Fibroblast of lung (primary cell): ENCODE results near the gene PALLD. TPM values are rescaled to one million over a fixed set of nuclear protein-coding genes. Genes with fewer than 3 reads are reported as not detected.

Experiments used
- DNase-seq, 2 donors: peaks; one replicate each; pipeline versions ENCODE4 v3.0.0 to v3.0.0-alpha.2; 2010; ENCODE audit warnings: low read depth in 2 of 2
- H2AFZ ChIP-seq: 2 replicates; pipeline ENCODE4 v1.5.1; 2012; ENCODE audit warnings: low read length, control low read depth, inconsistent platforms
- H3K27ac ChIP-seq: 2 replicates; pipeline ENCODE4 v1.5.1; 2011; ENCODE audit warnings: low read length, control low read depth; ENCODE audit not compliant: insufficient read depth
- H3K27me3 ChIP-seq: 2 replicates; pipeline ENCODE4 v1.5.1; 2011; ENCODE audit warnings: mild to moderate bottlenecking, low read length; ENCODE audit not compliant: control insufficient read depth, insufficient read depth
- H3K36me3 ChIP-seq: 2 replicates; pipeline ENCODE4 v1.5.1; 2011; ENCODE audit warnings: low read length; ENCODE audit not compliant: control insufficient read depth, insufficient read depth
- H3K4me1 ChIP-seq: 2 replicates; pipeline ENCODE4 v1.5.1; 2011; ENCODE audit warnings: low read length; ENCODE audit not compliant: control insufficient read depth, insufficient read depth; ENCODE audit errors: extremely low read depth
- H3K4me2 ChIP-seq: 2 replicates; pipeline ENCODE4 v1.5.1; 2011; ENCODE audit warnings: low read length, control low read depth; ENCODE audit not compliant: insufficient read depth; ENCODE audit errors: extremely low read depth
- H3K4me3 ChIP-seq, 4 experiments: fragments of 200-600 bp in 1 of 4; sonication (generic) in 1 of 4; replicated peaks in 1 of 4; 2 replicates each; pipeline ENCODE4 v1.5.1; 2011 to 2016; ENCODE audit warnings: low read length in 4 of 4, low read depth in 3 of 4, mild to moderate bottlenecking in 3 of 4, control low read depth in 2 of 4, inconsistent platforms in 1 of 4, mixed read lengths in 1 of 4; ENCODE audit not compliant: insufficient read depth in 1 of 4; ENCODE audit errors: control extremely low read depth in 1 of 4
- H3K79me2 ChIP-seq: 2 replicates; pipeline ENCODE4 v1.5.1; 2012; ENCODE audit warnings: mild to moderate bottlenecking, low read length, inconsistent platforms; ENCODE audit not compliant: control insufficient read depth, insufficient read depth
- H3K9ac ChIP-seq: 2 replicates; pipeline ENCODE4 v1.5.1; 2011; ENCODE audit warnings: mild to moderate bottlenecking, low read length, control low read depth; ENCODE audit not compliant: insufficient read depth
- H3K9me3 ChIP-seq: 2 replicates; pipeline ENCODE4 v1.5.1; 2012; ENCODE audit warnings: low read depth, low read length; ENCODE audit not compliant: control insufficient read depth, insufficient read depth
- H4K20me1 ChIP-seq: 2 replicates; pipeline ENCODE4 v1.5.1; 2011; ENCODE audit warnings: low read length; ENCODE audit not compliant: control insufficient read depth, insufficient read depth; ENCODE audit errors: extremely low read depth
- EZH2 ChIP-seq: IDR thresholded peaks from 2 replicates; pipeline ENCODE4 v1.5.1; 2012; ENCODE audit warnings: low read length, control low read depth, mild to moderate bottlenecking; ENCODE audit errors: missing control alignments
- polyA plus RNA-seq, 2 donors: library from polyadenylated mRNA; depleted of rRNA in 1 of 2; stranded (reverse) in 1 of 2; unstranded in 1 of 2; fragments of >200 nt; gene quantifications; 2 replicates each; pipeline ENCODE4 v1.2.1, GENCODE V29; 2011 to 2012; ENCODE audit warnings: missing spikeins in 1 of 2
- total RNA-seq: library from RNA; depleted of rRNA; stranded (reverse); fragments of >200 nt; gene quantifications from 2 replicates; pipeline ENCODE4 v1.2.1, GENCODE V29; 2014
- TF ChIP-seq, protein P1 (sequence below), 2 donors: IDR thresholded peaks in 1 of 2; conservative IDR thresholded peaks in 1 of 2; 1 replicate in 1 of 2; 2 replicates in 1 of 2; pipeline ENCODE4 v1.5.1; 2011 to 2012; ENCODE audit warnings: low read length in 2 of 2, control low read depth in 1 of 2, inconsistent platforms in 1 of 2, low read depth in 1 of 2, mild to moderate bottlenecking in 1 of 2

PALLD gene
- total and polyA plus RNA-seq, 2 donors (not counting 1 experiment from before 2014, with no cell fraction given): 200 to 205 TPM

DNA sequence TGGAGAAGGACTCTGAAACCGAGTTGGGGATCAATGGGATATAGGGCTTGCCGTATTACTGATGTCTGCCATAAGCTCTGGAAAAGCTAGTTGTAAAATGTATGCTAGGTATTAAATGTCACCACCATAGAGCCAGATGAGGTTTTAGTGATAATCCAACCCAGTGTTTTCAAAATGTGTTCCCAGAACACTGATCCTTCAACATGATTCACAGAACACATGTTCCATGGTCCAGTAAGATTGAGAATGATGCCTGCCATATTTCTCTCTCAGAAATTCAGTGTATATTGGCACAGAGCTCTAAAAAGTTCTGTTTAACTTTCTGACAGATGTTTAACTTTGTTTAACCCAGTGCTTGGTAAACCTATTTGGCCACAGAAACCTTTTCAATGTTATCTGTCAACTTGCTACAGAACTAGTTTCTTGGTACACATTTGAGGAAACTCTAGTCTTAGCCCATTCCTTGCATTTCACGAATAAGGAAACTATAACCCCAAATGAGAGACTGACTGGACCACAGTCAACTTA, 160.2 kb downstream of the PALLD start:
- H3K9ac ChIP-seq: no peak overlapping the region
- H3K4me1 ChIP-seq: peaks cover 3% of the 10 kb centered on the region
- H4K20me1 ChIP-seq: no peaks in the 10 kb centered on the region
- H3K27me3 ChIP-seq: no peaks in the 10 kb centered on the region
- DNase-seq: peak in 1 of 2 donors; percentile 48
- TF ChIP-seq EZH2: no peak
- TF ChIP-seq, protein P1, sequence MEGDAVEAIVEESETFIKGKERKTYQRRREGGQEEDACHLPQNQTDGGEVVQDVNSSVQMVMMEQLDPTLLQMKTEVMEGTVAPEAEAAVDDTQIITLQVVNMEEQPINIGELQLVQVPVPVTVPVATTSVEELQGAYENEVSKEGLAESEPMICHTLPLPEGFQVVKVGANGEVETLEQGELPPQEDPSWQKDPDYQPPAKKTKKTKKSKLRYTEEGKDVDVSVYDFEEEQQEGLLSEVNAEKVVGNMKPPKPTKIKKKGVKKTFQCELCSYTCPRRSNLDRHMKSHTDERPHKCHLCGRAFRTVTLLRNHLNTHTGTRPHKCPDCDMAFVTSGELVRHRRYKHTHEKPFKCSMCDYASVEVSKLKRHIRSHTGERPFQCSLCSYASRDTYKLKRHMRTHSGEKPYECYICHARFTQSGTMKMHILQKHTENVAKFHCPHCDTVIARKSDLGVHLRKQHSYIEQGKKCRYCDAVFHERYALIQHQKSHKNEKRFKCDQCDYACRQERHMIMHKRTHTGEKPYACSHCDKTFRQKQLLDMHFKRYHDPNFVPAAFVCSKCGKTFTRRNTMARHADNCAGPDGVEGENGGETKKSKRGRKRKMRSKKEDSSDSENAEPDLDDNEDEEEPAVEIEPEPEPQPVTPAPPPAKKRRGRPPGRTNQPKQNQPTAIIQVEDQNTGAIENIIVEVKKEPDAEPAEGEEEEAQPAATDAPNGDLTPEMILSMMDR (conservative IDR thresholded peaks at IDR 0.05 in 1 of 2, IDR thresholded peaks at IDR 0.05 in 1 of 2; ENCODE audit: low read depth in 1 of 2, low read length in 2 of 2): no peak
- no peak overlapping the region for H3K27ac ChIP-seq
- H3K79me2 ChIP-seq: no peaks in the 10 kb centered on the region
- H3K4me3 ChIP-seq: no peak overlapping the region
- H3K4me2 ChIP-seq: no peak overlapping the region
- H2AFZ ChIP-seq: no peak overlapping the region
- H3K36me3 ChIP-seq: no peaks in the 10 kb centered on the region
- H3K9me3 ChIP-seq: no peaks in the 10 kb centered on the region

DNA sequence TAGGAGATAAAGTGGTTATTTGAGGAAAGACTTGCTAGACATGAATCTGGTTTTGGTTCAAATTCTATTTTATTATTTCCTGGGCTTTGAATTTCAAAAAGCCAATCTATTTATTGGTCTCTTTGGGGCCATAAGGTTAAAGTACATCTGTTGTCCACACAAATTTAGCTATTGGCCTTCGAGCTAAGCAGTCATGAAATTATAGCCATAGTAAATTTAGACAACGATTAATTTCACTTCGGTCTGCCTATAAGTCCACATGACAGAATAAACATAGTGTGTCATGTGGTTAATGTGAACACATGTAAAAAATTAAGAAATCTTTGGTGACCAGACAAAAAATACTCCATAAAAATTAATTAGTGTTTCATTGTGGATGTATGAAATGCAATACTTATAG, 161.9 kb downstream of the PALLD start:
- H3K4me2 ChIP-seq: no peak overlapping the region
- no peaks in the 10 kb centered on the region for H3K36me3 ChIP-seq
- no peak overlapping the region for H2AFZ ChIP-seq
- no peaks in the 10 kb centered on the region for H3K79me2 ChIP-seq
- H3K4me1 ChIP-seq: peaks cover 3% of the 10 kb centered on the region
- no peak for DNase-seq
- TF ChIP-seq EZH2: no peak
- TF ChIP-seq, protein P1 (conservative IDR thresholded peaks at IDR 0.05 in 1 of 2, IDR thresholded peaks at IDR 0.05 in 1 of 2; ENCODE audit: low read depth in 1 of 2, low read length in 2 of 2): no peak
- no peaks in the 10 kb centered on the region for H3K27me3 ChIP-seq
- H3K4me3 ChIP-seq: no peak overlapping the region
- no peaks in the 10 kb centered on the region for H4K20me1 ChIP-seq
- H3K27ac ChIP-seq: no peak overlapping the region
- no peak overlapping the region for H3K9ac ChIP-seq
- no peaks in the 10 kb centered on the region for H3K9me3 ChIP-seq

DNA sequence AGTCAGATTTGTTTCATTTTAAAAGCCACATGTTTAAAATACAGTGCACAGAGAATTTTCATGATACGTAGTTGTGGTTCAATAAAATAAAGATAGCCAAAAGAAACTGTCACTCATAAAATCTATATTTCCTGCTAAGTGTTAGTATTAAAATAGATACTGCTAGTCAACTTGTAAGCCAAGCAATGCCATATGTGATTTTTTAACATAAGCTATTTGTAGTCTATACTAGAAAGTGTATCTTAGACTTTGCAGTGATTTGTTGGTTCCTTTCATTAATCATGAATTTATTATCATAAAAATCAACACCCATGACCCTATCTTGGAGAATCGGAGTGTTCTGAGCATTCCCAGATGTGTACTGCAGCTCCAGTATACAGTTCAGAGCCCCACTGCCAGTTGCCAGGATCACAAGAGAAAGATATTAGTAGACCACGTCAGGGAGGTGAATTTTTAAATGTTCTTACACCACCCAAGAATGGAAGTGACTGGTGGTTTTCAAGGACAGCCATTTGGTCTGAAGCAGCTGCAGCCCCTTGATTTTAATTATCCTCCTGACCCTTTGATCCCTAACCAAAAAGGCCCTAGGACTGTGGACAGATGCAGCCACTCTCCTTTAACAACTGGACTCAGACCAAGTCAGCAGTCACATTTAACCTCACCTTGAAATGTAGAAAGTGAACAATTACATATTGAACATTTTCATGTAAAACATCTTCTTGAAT, 163.1 kb downstream of the PALLD start:
- H3K36me3 ChIP-seq: no peaks in the 10 kb centered on the region
- no peaks in the 10 kb centered on the region for H3K27me3 ChIP-seq
- H2AFZ ChIP-seq: no peak overlapping the region
- H3K27ac ChIP-seq: no peak overlapping the region
- TF ChIP-seq, protein P1 (conservative IDR thresholded peaks at IDR 0.05 in 1 of 2, IDR thresholded peaks at IDR 0.05 in 1 of 2; ENCODE audit: low read depth in 1 of 2, low read length in 2 of 2): no peak
- TF ChIP-seq EZH2: no peak
- no peak overlapping the region for H3K4me2 ChIP-seq
- no peak overlapping the region for H3K9ac ChIP-seq
- no peaks in the 10 kb centered on the region for H3K79me2 ChIP-seq
- peaks cover 3% of the 10 kb centered on the region for H3K4me1 ChIP-seq
- no peak for DNase-seq
- no peaks in the 10 kb centered on the region for H3K9me3 ChIP-seq
- H3K4me3 ChIP-seq: no peak overlapping the region
- no peaks in the 10 kb centered on the region for H4K20me1 ChIP-seq
